GM11168 (cell line): ENCODE data around the gene PNMA8C.
"Not testable (repeated sequence)": the region's sequence is repeated elsewhere in the genome, so short reads cannot be mapped to it uniquely, and the experiment has no call there.

ENCODE experiments used
- in situ Hi-C: fragments of 300-500 bp; cut with MboI; formaldehyde crosslinking; loops from one replicate; pipeline ENCODE4 v1.12.0; 2022; ENCODE audit warnings: low sequenced_read_pairs; ENCODE audit not compliant: unreplicated experiment

Gene PNMA8C

DNA sequence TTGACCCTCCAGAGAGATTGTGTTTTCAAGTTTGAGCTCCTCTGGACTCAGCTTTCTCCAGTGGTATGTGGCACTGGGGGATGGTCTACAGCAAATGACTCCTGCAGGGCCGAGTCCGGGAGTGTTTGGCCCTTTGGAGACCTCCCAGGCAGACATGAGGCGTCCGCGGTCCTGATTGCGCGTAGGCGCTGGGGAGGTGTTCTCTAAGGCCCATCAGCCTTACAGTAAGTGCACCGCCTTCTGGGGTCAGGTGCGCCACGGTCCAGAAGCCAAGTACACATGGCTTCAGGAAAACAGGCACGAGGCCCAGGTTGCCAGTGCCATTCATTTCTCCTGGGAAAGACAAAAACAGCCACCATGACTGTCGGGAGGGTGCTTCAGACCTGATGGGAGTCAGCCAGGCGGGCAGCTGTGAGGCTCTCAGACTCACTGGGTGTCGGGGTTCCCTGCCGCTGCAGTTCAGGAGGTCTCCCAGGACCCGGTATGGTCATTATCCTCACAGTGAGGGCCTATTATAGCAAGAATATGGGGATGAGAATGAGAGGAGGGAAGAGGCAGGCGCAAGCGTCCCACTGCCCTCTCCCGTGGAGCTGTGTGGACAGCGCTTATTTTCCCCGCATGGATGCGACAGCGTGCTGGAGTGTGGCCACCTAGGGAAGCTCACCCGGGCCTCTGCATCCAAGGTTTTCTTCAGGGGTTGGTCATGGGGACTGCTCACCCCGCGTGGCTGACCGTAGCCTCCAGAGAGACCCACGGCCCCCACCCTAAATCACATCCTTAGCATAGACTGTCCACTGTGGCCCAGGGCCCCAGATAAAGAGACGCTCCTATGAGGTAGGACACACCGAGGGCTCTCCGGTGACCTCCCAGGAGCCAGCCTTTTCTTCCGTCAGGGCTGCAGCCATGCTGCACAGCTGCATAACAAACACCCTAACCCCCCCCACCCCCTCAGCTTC is 37.2 kb downstream of the PNMA8C start:
- in situ Hi-C loops, result no loop called here

DNA sequence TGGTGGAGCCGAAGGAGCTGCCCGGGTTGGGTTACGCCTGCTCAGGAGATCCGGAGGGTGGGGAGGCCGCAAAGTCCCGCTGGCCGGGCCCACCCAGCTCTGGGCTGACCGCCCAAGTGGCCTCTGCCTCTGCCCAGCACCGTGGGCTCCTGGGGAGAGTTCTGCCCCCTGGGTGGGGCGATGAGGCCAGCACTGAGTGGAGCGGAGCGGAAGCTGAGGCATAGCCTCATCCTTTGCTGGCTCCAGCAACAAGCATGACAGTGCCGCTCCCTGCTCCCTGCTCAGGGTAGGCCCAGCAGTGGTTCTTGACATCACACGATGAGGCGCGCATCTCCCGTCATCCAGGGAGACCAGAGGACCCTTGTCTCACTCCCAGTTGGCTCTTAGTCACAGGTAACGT is 37.9 kb downstream of the PNMA8C start:
- in situ Hi-C loops, result no loop called here

DNA sequence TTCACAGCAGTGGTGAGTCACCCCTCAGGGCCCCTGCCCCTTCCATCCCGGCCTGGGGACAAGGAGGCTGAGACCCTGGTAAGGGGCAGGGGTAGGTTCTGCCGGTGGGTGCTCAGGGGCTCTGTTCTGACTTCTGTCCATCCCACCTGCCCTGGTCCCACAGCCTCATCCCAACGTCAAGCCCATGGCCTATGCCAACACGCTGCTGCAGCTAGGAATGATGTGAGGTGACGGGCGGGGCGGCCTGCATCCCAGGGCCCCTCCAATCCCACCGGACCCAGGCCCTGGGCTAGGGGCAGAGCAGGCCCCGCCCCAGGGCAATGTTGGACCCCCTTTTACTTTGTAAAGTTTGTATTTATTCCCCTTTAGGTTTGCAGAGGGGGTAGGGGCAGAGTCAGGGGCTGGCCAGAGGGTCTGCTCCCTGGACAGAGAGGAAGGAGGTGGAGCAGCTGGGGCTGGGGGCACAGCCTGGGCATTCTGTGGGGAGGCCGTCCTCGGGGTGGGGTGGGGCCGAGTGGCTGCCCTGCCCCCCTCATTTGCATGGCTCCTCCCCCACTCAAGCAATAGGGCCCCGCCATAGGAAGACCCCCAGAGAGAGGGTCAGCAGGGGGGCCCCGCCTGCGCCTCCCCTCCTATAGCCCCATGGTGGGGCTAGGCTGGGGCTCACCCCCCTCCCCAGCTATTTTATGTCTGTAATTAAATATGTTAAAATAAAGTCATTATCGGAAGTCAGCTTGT is 38.4 kb downstream of the PNMA8C start:
- in situ Hi-C loops, result no loop called here

DNA sequence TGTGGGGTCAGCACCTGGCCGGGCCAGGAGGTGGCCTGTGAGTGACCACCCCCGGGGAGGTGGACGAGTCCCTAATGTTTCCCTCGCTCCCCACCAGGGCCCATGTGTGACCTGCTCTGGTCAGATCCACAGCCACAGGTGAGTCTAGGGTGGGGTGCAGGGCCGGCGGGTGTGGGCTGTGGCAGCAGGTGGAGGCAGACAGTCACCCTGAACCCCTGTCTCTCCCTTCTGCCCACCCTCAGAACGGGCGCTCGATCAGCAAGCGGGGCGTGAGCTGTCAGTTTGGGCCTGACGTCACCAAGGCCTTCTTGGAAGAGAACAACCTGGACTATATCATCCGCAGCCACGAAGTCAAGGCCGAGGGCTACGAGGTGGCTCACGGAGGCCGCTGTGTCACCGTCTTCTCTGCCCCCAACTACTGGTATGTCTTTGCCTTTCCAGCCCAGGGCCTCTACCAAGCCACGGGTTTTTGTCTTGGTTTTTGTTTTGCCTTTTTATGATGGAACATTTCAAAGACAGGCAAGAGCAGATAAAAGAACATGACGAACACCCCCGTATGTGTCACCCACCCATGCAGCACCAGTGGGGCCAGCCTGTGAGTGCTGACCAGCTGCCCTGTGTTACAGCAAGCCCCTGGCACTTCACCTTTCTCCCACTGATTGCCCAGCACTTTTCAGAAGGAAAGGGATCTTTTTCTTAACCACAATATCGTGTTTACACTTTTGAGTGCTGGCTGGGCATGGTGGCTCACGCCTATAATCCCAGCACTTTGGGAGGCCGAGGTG is 40.2 kb downstream of the PNMA8C start:
- in situ Hi-C loops, result no loop called here

DNA sequence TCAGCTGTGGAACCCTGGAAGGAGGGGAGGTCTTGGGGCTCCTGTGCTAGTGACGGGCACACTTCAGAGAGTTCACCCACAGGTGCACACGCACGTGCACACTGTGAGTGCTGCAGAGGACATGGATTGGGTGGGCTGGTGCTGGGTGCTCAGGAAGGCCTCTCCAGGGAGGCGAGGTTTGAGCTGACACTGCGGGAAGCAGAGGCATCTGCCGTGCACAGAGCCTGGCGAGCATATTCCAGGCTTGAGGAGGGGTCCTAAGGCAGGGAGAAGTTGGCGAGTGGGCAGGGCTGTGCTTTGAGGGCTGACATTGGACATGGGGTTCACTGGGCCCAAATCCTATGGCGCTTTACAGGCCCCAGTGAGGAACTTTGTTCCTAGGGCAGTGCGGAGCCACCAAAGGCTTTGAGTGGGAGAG is 41.0 kb downstream of the PNMA8C start:
- in situ Hi-C loops, result no loop called here

DNA sequence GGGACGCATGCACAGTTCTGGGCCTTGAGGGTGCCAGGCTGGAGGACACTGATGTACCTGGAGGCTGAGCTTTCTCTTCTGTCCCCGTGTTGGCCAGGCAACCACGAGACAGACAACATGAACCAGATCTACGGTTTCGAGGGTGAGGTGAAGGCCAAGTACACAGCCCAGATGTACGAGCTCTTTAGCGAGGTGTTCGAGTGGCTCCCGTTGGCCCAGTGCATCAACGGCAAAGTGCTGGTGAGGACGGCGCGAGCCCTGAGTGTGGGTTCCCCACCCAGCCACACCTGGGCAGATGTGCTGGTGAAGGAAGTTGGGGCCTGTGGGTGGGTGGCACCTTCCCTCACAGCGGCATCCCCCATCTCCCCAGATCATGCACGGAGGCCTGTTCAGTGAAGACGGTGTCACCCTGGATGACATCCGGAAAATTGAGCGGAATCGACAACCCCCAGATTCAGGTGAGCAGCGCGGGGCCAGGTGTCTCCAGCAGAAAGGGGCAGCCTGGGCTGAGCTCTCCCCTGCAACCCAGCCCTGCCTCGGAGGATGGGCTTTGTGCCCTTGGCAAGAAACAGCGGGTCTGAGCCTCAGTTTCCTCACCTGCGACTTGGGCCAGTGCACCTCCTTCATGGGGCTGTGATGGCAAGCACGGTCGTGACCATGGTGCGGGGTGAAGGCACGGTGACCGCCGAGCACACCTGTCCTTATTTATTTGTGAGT is 41.6 kb downstream of the PNMA8C start:
- in situ Hi-C loops, result no loop called here

DNA sequence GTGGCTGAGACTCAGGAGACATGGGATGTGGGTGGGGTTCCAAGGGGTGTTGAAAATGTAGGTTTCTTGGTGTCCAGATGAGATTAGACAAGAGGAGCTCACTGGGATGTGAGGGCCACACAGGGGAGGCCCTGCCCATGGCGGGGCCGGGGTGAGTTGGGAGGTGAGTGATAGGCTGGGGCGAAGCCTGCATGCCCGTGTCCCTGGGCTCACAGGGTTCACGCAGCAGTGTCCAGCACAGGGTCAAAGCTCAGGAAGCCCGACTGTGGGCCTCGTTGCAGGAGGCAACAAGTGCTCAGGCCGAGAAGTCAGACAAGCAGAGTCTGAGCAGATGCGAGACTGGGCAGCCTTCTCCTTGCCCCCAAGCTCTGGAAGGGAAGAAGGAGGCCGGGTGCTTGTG is 42.6 kb downstream of the PNMA8C start:
- in situ Hi-C loops, result no loop called here

DNA sequence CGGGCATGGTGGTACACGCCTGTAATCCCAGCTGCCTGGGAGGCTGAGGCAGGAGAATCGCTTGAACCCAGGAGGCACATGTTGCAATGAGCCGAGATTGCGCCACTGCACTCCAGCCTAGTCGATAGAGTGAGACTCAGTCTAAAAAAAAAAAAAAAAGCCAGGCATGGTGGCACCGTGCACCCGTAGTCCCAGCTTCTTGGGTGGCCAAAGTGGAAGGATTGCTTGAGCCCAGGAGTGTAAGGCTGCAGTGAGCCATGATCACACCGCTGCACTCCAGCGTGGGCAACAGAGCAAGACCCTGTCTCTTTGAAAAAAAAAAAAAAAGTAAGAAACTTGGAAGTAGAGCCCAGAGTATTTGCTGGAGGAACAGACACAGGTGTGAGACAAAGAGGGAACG is 43.1 kb downstream of the PNMA8C start:
- in situ Hi-C loops, result no loop called here

DNA sequence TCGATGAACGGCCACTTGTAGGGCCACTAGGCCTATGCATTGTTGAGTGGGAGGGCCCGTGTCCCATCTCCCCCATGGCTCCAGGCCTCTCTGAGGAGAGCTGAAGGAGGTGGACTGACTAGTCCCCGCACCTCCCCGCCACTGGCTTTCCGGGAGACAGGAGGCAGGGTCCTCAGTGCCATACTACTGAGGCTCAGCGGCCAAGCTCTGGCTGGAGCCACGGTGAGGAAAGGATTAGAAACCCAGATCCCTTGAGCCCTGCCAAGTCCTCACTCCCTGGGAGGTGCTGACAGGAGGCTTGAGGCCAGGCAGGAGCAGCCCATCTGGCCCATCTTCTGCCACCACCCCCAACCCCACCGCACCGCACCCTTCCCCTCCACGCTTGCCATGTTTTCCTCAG is 44.3 kb downstream of the PNMA8C start:
- in situ Hi-C loops, result no loop called here

DNA sequence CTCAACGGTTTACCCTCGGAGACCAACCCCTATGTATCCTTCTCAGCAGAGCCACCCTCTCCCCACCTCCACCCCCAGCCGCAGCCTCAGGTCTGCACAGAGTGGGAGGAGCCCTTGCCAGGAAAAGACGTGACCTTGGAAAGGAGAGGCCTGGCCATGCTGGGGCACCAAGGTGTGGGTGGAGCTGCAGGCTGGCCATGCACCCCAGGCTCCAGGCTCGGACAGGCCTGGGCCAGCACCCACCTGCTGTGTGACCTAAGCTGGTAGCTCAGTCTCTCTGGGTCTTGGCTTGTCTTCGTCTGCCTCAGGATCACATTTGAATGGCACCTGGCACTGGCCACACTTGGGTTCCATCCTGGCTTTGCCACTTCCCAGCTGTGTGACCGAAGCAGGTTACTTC is 44.9 kb downstream of the PNMA8C start:
- in situ Hi-C loops, result no loop called here

DNA sequence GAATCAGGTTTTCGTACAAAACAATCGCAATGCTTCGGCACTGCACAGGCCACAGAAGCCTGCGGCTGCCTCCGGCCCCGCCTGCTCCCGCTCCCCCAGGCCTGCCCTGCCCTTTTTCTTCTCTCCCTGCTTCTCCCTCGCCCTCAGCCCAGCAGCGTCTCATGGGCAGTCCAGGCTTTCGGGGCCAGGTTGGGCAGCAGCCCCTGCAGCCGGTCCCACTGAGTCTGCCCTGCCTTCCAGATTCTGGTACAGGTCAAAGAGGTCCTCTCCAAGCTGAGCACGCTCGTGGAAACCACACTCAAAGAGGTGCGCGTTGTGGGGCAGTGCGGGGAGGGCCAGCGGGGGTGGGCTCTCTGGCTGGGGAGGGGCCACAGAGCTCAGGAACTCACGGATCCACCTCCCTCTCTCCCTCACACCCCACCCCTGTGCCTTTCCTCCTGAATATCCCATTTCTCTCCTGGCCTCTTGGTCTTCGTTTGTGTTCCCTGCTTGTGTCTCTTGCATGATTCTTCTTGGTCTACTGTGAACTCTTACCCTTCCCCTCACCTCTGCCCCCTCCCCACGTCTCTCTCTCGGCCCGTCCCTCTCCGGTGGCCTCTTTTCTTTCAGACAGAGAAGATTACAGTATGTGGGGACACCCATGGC is 45.4 kb downstream of the PNMA8C start:
- in situ Hi-C loops, result no loop called here

DNA sequence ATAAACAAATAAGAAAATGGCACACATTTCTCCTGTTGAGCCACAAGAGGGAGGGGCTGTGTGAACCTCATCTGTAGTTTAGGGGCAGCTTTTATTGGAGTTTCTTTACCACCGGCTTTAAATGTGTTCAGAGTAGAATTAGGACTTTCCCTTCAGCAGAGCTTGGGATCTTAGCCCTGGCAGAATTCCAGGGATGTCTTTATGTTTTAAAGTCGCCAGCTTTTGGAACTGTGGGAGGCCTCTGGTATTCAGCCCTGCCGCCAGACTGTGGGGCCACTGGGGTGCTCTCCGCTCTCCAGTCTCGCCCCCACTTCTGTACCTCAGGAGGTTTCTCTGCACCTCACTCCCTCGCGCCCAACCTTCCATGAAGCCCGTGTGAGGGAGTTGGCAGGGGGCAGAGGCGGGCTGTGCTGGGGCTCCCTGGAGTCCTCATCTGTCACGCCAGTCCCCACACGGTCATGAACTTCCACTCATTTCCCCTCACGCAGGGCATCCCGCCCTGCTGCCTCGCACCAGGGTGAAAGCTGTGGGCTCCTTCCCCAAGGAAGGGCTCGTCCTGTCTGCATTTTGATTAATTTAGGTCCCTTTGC is 46.9 kb downstream of the PNMA8C start:
- in situ Hi-C loops, result no loop called here

DNA sequence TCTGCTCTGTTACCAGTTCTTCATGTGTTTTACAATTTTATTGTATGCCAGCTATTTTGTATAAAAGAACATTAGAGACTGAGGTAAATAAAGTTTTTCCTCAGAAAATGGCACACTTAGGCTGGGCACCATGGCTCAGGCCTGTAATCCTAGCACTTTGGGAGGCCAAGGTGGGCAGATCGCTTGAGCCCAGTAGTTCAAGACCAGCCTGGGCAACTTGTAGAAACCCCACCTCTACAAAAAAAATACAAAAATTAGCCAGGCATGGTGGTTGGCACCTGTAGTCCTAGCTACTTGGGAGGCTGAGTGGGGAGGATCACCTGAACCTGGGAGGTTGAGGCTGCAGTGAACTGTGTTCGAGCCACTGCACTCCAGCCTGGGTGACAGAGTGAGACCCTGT is 47.4 kb downstream of the PNMA8C start:
- in situ Hi-C loops, result no loop called here

DNA sequence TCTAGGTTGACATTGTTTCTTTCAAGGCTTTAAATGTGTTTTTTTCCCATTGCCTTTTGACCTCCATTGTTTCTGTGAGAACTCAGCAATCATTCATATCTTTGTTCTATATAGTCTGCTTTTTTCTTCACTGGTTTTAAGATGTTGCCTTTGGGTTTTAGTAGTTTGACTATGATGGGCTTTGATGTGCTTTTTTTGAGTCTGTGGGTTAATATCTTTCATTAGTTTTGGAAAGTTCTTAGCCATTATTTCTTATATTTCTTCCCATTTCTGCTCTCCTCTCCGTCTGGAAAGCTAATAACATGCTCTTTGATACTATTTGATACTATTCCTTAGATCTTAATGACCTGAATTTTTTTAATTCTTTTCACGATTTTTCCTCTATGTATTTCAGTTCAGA is 48.0 kb downstream of the PNMA8C start:
- in situ Hi-C loops, result no loop called here

DNA sequence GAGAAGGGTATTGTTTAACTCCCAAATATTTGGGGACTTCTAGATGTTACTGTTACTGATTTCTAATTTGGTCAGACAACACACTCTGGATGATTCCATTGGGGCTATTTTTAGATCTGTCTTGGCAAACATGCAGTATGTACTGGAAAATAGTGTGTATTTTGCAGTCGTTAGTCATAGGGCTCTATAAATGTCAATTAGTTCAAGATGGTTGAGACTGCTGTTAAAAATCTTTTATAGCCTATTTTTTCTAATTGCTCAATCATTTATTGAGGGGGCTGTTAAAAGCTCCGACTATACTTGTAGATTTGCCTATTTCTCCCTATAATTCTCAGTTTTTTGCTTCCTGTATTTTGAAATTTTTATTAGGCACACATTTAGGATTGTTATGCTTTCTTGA is 50.5 kb downstream of the PNMA8C start:
- in situ Hi-C loops, result no loop called here

DNA sequence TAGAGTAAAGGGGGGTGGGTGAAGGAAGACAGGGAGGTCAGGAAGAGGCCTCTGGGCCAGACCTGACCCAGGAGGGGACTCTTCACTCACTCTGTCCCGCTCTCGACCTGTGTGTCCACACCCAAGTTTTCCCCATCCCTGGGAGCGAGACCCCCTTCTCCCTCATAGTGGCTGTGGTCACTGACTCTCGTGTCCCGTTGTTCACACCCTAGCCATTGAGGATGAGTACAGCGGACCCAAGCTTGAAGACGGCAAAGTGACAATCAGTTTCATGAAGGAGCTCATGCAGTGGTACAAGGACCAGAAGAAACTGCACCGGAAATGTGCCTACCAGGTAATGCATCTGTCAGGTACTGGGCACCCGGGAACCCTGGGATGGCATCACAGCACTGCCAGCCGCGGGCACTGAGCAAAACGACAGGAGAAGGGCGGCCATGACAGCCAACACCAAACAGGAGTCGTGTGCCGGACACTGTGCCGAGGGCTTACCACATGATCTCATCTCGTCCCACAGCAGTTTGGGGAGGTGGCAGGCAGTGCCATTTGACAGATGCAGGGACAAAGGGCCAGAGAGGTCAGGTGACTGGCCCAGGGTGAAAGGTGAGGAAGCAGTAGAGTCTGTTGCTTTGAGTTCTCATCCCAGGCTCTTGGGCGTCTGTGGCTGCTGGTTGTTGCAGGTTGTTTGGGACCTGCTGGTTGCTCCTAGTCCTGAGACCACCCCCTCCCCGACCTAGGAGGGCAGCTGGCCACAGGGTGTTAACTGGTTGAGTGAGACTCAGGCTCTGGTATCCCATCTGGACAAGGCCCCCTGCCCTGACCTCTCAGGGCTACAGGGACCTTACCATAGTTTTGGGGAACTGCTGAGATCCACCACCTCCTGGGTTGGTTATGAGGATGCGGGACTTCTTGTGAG is 52.2 kb downstream of the PNMA8C start:
- in situ Hi-C loops, result no loop called here

DNA sequence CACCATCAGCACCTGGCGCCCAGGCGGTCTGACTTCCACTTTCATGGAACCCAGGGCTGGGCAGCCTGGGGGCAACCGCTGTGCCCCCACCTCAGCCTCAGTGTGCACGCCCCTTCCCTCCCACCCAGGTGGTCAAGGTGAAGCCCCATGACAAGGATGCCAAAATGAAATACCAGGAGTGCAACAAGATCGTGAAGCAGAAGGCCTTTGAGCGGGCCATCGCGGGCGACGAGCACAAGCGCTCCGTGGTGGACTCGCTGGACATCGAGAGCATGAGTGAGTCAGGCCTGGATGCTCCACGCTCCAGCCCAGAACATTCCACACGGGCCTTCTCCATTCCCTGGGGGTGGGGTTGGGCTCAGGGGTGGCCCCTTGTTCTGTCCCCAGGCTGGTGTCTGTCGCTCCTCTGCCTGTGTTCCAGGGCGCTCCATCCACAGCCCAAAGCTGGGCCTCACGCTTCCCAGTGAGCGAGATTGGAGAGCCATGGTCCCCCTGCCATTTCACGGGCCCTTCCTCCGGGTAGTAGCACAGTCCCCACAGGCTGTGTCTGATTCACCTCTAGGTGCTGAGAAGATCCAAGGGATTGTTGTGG is 53.2 kb downstream of the PNMA8C start:
- in situ Hi-C loops, result not testable (repeated sequence)
